ENCODE results near the gene GPR31. TPM values are rescaled to one million over a fixed set of nuclear protein-coding genes. Genes with fewer than 3 reads are reported as not detected.

Gene GPR31
- total and polyA plus RNA-seq, 9 of the 15 experiments (the other 6 are each of a cell fraction or from before 2014, with no cell fraction given) = not detected

- Histone ChIP-seq H3K4me1 (replicated peaks in 1 of 2; ENCODE audit: control insufficient read depth in 2 of 2, insufficient read depth in 2 of 2, low read length in 2 of 2) (no peaks in the 10 kb centered on the region), H3K27ac (ENCODE audit: extremely low read depth, low read depth, low read length) (no peak overlapping the region)
Observed at GRCh38 chr6:167118839-167119238, 38.9 kb downstream of the GPR31 start.

GRCh38 chr6:167118006-167118405, 39.8 kb downstream of the GPR31 start:
- H3K4me1 ChIP-seq (replicated peaks in 1 of 2; ENCODE audit: control insufficient read depth in 2 of 2, insufficient read depth in 2 of 2, low read length in 2 of 2) = no peaks in the 10 kb centered on the region
- no peak overlapping the region for H2AFZ ChIP-seq (ENCODE audit: low read depth, low read length)
- H4K20me1 ChIP-seq (replicated peaks; ENCODE audit: control insufficient read depth, insufficient read depth, low read length) = no peaks in the 10 kb centered on the region; the same call in 1 of the 2 replicates
- H3K27ac ChIP-seq (ENCODE audit: extremely low read depth, low read depth, low read length) = no peak overlapping the region
- no peak for FAIRE-seq
- no peak overlapping the region for H3K4me3 ChIP-seq
- WGBS (ENCODE audit: insufficient coverage, low coverage, missing lambda C conversion rate) = 4% methylated on average over 7 of the region's 7 CpGs
- DNase-seq (ENCODE audit: extremely low read depth in 1 of 4, low spot score in 3 of 4) = no peak
- peaks cover 15 to 57% of the 10 kb centered on the region in 2 experiments for H3K27me3 ChIP-seq (ENCODE audit: control insufficient read depth in 2 of 2, insufficient read depth in 2 of 2, low read length in 2 of 2)
- ChIA-PET POLR2A (no interaction called here), CTCF (ENCODE audit: low intra/inter-chr PET ratio) (no interaction called here)
- ATAC-seq = no peak
- BruUV-seq (replicated peaks) = no TSS peak
- no peak overlapping the region for H3K9ac ChIP-seq (ENCODE audit: insufficient read depth in 1 of 2, low read depth in 2 of 2, low read length in 2 of 2)
- in situ Hi-C loops (cut with MboI) = no loop called here
- no peaks in the 10 kb centered on the region for H3K79me2 ChIP-seq (ENCODE audit: control insufficient read depth, insufficient read depth, low read length)
- H3K4me2 ChIP-seq (ENCODE audit: insufficient read depth, low read length) = no peak overlapping the region
- H3K9me3 ChIP-seq (replicated peaks; ENCODE audit: control insufficient read depth, insufficient read depth, low read depth, low read length) = peaks cover 2% of the 10 kb centered on the region; the same call in 1 of the 2 replicates
- no peaks in the 10 kb centered on the region for H3K9me1 ChIP-seq (ENCODE audit: control insufficient read depth, insufficient read depth, low read length)
- no peaks in the 10 kb centered on the region for H3K36me3 ChIP-seq (ENCODE audit: control insufficient read depth, insufficient read depth, low read length)
- intact Hi-C loops (cut with micrococcal nuclease) = no loop called here
- TF ChIP-seq MBD1 (CRISPR knock-in tag; IDR thresholded peaks at IDR 0.05) = no peak
- TF ChIP-seq CBX2 (IDR thresholded peaks at IDR 0.05; ENCODE audit: insufficient read depth, low read length, poor library complexity, severe bottlenecking) = no peak
- no peak for TF ChIP-seq TFAP4 (CRISPR knock-in tag; IDR thresholded peaks at IDR 0.05; ENCODE audit: borderline replicate concordance)
- no peak for TF ChIP-seq ZEB2 (IDR thresholded peaks at IDR 0.05)
- TF ChIP-seq SMC3 (conservative IDR thresholded peaks at IDR 0.05; ENCODE audit: insufficient read depth, low read depth, low read length) = no peak
- TF ChIP-seq PCBP2 (IDR thresholded peaks at IDR 0.05; ENCODE audit: low read depth, low read length, poor library complexity, severe bottlenecking) = no peak
- no peak for TF ChIP-seq BCOR (IDR thresholded peaks at IDR 0.05)
- no peak for TF ChIP-seq CTCFL (IDR thresholded peaks at IDR 0.05; ENCODE audit: borderline replicate concordance, insufficient read depth, low read depth, low read length, poor library complexity, severe bottlenecking)
- TF ChIP-seq TRIM28 (IDR thresholded peaks at IDR 0.05) = no peak
- TF ChIP-seq ZNF24 (IDR thresholded peaks at IDR 0.05) = no peak

More at GRCh38 chr6:167118839-167119238, 38.9 kb downstream of the GPR31 start:
- in situ Hi-C loops (cut with MboI) (no loop called here), intact Hi-C loops (cut with micrococcal nuclease) (no loop called here)
- ATAC-seq = no peak
- no peak overlapping the region for H3K4me3 ChIP-seq
- TF ChIP-seq HDAC8 (tag; IDR thresholded peaks at IDR 0.05) (no peak), ZNF668 (CRISPR knock-in tag; IDR thresholded peaks at IDR 0.05) (no peak), ZNF431 (CRISPR knock-in tag; IDR thresholded peaks at IDR 0.05) (no peak)
- no peaks in the 10 kb centered on the region for H3K79me2 ChIP-seq (ENCODE audit: control insufficient read depth, insufficient read depth, low read length)
- no peak for FAIRE-seq
- peaks cover 14 to 51% of the 10 kb centered on the region in 2 experiments for H3K27me3 ChIP-seq (ENCODE audit: control insufficient read depth in 2 of 2, insufficient read depth in 2 of 2, low read length in 2 of 2)
- no TSS peak for BruUV-seq (replicated peaks)
- no peak overlapping the region for H2AFZ ChIP-seq (ENCODE audit: low read depth, low read length)
- ChIA-PET CTCF (ENCODE audit: low intra/inter-chr PET ratio) (no interaction called here), POLR2A (interaction anchor here (1.1 kb wide), 1 partner anchor 42 kb away, joined by 3 read pairs; no protein-coding TSS in a partner anchor)
- H3K9me1 ChIP-seq (ENCODE audit: control insufficient read depth, insufficient read depth, low read length) = no peaks in the 10 kb centered on the region
- no peak overlapping the region for H3K9ac ChIP-seq (ENCODE audit: insufficient read depth in 1 of 2, low read depth in 2 of 2, low read length in 2 of 2)
- peaks cover 2% of the 10 kb centered on the region; the same call in 1 of the 2 replicates for H3K9me3 ChIP-seq (replicated peaks; ENCODE audit: control insufficient read depth, insufficient read depth, low read depth, low read length)
- WGBS (ENCODE audit: insufficient coverage, low coverage, missing lambda C conversion rate) = under 1% methylated on average over 12 of the region's 12 CpGs
- H3K36me3 ChIP-seq (ENCODE audit: control insufficient read depth, insufficient read depth, low read length) = no peaks in the 10 kb centered on the region
- DNase-seq (ENCODE audit: extremely low read depth in 1 of 4, low spot score in 3 of 4) = no peak
- no peak overlapping the region for H3K4me2 ChIP-seq (ENCODE audit: insufficient read depth, low read length)
- H4K20me1 ChIP-seq (replicated peaks; ENCODE audit: control insufficient read depth, insufficient read depth, low read length) = no peaks in the 10 kb centered on the region; the same call in 1 of the 2 replicates

All from K562 (cell line).